SK-N-DZ (cell line): ENCODE results near the gene NAP1L1.
"Not testable (repeated sequence)": the region's sequence is repeated elsewhere in the genome, so short reads cannot be mapped to it uniquely, and the experiment has no call there.

Experiments
- DNase-seq: peaks from one replicate; pipeline ENCODE4 v3.0.0-alpha.2; 2015; ENCODE audit warnings: low spot score

Gene NAP1L1

DNA sequence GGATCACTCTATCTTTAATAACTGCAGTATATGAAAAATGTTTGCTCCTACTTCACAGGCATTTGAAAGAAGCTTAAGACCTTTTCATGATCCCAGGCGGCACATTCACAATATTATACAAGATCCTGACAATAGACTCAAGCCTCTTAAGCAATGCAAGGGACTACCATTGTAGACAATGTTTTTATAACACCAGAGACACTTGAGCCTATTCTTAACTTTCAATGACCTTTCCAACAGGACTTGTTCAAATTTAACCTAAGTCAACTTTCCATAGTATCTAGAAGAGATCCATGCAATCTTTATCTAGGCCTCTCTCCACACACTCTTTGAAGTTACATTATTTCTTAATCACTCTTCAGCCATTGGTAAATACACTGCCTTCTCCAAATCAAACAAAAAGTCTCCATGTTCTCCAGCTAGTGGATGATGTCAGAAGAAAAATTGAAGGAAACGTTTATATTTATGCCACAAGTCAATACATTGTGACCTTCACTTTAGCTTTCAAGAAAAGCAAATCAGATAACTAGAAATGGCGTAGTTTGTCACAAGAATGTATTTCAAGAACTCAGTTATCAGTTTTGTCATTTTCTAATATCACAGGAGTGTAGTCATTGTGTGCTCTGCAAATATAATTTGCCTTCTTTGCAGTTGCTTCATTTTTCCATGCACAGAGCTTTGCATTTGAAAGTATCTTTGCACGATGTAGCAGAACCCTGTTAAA, 94.1 kb downstream of the NAP1L1 start:
- DNase-seq: no peak

DNA sequence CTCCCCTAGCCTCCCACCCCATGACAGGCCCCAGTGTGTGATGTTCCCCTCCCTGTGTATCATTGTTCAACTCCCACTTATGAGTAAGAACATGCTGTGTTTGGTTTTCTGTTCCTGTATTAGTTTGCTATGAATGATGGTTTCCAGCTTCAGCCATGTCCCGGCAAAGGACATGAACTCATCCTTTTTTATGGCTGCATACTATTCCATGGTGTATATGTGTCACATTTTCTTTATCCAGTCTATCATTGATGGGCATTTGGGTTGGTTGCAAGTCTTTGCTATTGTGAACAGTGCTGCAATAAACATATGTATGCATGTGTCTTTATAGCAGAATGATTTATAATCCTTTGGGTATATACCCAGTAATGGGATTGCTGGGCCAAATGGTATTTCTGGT, 96.8 kb downstream of the NAP1L1 start:
- not testable (repeated sequence) for DNase-seq
